ENCODE data around the gene ANKRD6. TPM values are rescaled to one million over a fixed set of nuclear protein-coding genes. Genes with fewer than 3 reads are reported as not detected.

The ANKRD6 gene
- total RNA-seq, 4 donors from 2014 or later = 9.8 to 19.0 (median 12.2) TPM

GRCh38 chr6:89542866-89543265, 109.9 kb downstream of the ANKRD6 start:
- Histone ChIP-seq H3K9me3 (no peaks in the 10 kb centered on the region), H3K4me1 (no peaks in the 10 kb centered on the region), H3K27ac (no peak overlapping the region), H3K27me3 (no peaks in the 10 kb centered on the region), H3K4me3 (no peak overlapping the region), H3K36me3 (no peaks in the 10 kb centered on the region)
- TF ChIP-seq CTCF (IDR thresholded peaks at IDR 0.05) (no peak), POLR2A (IDR thresholded peaks at IDR 0.05) (no peak), POLR2AphosphoS5 (IDR thresholded peaks at IDR 0.05) (no peak), EP300 (IDR thresholded peaks at IDR 0.05) (no peak)
- no peak for ATAC-seq
- WGBS, 2 donors (ENCODE audit: low coverage in 1 of 2) = 60 to 84% methylated on average over 3 of the region's 3 CpGs

GRCh38 chr6:89547281-89547680, 114.3 kb downstream of the ANKRD6 start:
- Histone ChIP-seq H3K27me3 (no peaks in the 10 kb centered on the region), H3K36me3 (no peaks in the 10 kb centered on the region), H3K4me3 (no peak overlapping the region), H3K4me1 (no peaks in the 10 kb centered on the region), H3K9me3 (no peaks in the 10 kb centered on the region), H3K27ac (no peak overlapping the region)
- no peak for ATAC-seq
- 20% methylated on average over 1 of the region's 5 CpGs; no CpG with 5 or more reads in 1 of the 2 donors for WGBS, 2 donors (ENCODE audit: low coverage in 1 of 2)
- TF ChIP-seq POLR2A (IDR thresholded peaks at IDR 0.05) (no peak), EP300 (IDR thresholded peaks at IDR 0.05) (no peak), CTCF (IDR thresholded peaks at IDR 0.05) (no peak), POLR2AphosphoS5 (IDR thresholded peaks at IDR 0.05) (no peak)

GRCh38 chr6:89553431-89553830, 120.5 kb downstream of the ANKRD6 start:
- Histone ChIP-seq H3K4me1 (no peaks in the 10 kb centered on the region), H3K9me3 (no peaks in the 10 kb centered on the region), H3K36me3 (no peaks in the 10 kb centered on the region), H3K27me3 (no peaks in the 10 kb centered on the region), H3K27ac (no peak overlapping the region), H3K4me3 (no peak overlapping the region)
- TF ChIP-seq EP300 (IDR thresholded peaks at IDR 0.05) = no peak
- TF ChIP-seq POLR2A (IDR thresholded peaks at IDR 0.05) = no peak
- TF ChIP-seq POLR2AphosphoS5 (IDR thresholded peaks at IDR 0.05) = no peak
- TF ChIP-seq CTCF (IDR thresholded peaks at IDR 0.05) = no peak
- WGBS, 2 donors (ENCODE audit: low coverage in 1 of 2) = 80 to 89% methylated on average over 3 to 5 of the region's 5 CpGs
- ATAC-seq = no peak

- ATAC-seq = no peak
- Histone ChIP-seq H3K9me3 (no peaks in the 10 kb centered on the region), H3K27me3 (no peaks in the 10 kb centered on the region), H3K36me3 (no peaks in the 10 kb centered on the region), H3K4me1 (no peaks in the 10 kb centered on the region), H3K4me3 (no peak overlapping the region), H3K27ac (no peak overlapping the region)
- TF ChIP-seq POLR2AphosphoS5 (IDR thresholded peaks at IDR 0.05) = no peak
- no peak for TF ChIP-seq POLR2A (IDR thresholded peaks at IDR 0.05)
- TF ChIP-seq CTCF (IDR thresholded peaks at IDR 0.05) = no peak
- TF ChIP-seq EP300 (IDR thresholded peaks at IDR 0.05) = no peak
- WGBS, 2 donors (ENCODE audit: low coverage in 1 of 2) = 89 to 91% methylated on average over 4 to 5 of the region's 5 CpGs
Observed at GRCh38 chr6:89554106-89554505, 121.2 kb downstream of the ANKRD6 start.

- TF ChIP-seq EP300 (IDR thresholded peaks at IDR 0.05) = no peak
- TF ChIP-seq CTCF (IDR thresholded peaks at IDR 0.05) = no peak
- no peak for TF ChIP-seq POLR2A (IDR thresholded peaks at IDR 0.05)
- no peak for TF ChIP-seq POLR2AphosphoS5 (IDR thresholded peaks at IDR 0.05)
- H3K4me1 ChIP-seq = no peaks in the 10 kb centered on the region
- H3K27ac ChIP-seq = no peak overlapping the region
- no peaks in the 10 kb centered on the region for H3K36me3 ChIP-seq
- WGBS, 2 donors (ENCODE audit: low coverage in 1 of 2) = 53% methylated on average over 3 of the region's 4 CpGs; no CpG with 5 or more reads in 1 of the 2 donors
- H3K4me3 ChIP-seq = no peak overlapping the region
- H3K27me3 ChIP-seq = no peaks in the 10 kb centered on the region
- no peaks in the 10 kb centered on the region for H3K9me3 ChIP-seq
- no peak for ATAC-seq
Observed at GRCh38 chr6:89555031-89555430, 122.1 kb downstream of the ANKRD6 start.
